DND-41 (cell line): Measurements from ENCODE around the gene INTS6.

Experiments
- ATAC-seq: fragments of 200-7000 bp; cut with Tn5 transposase; 3 replicates; pipeline ENCODE4 v1.9.1; 2021; ENCODE audit warnings: low read depth; ENCODE audit not compliant: insufficient read depth
- DNase-seq: peaks from one replicate; pipeline ENCODE4 v3.0.0-alpha.2; 2020
- H2AFZ ChIP-seq: 2 replicates; pipeline ENCODE4 v1.6.0; 2012; ENCODE audit warnings: low read depth, low read length
- H3K27ac ChIP-seq: 2 replicates; pipeline ENCODE4 v1.5.1; 2012; ENCODE audit warnings: low read length, inconsistent platforms
- H3K27me3 ChIP-seq: fragments of 200-600 bp; sonication (generic); 2 replicates; pipeline ENCODE4 v1.6.0; 2012; ENCODE audit warnings: low read length, mild to moderate bottlenecking, inconsistent platforms; ENCODE audit not compliant: insufficient read depth, poor library complexity
- H3K36me3 ChIP-seq: 2 replicates; pipeline ENCODE4 v1.5.1; 2012; ENCODE audit warnings: low read length, inconsistent platforms; ENCODE audit not compliant: insufficient read depth
- H3K4me1 ChIP-seq: 2 replicates; pipeline ENCODE4 v1.5.1; 2012; ENCODE audit warnings: mild to moderate bottlenecking, low read length; ENCODE audit not compliant: insufficient read depth
- H3K4me2 ChIP-seq: 2 replicates; pipeline ENCODE4 v1.6.0; 2012; ENCODE audit warnings: mild to moderate bottlenecking, moderate library complexity, low read length, inconsistent platforms; ENCODE audit not compliant: insufficient read depth
- H3K4me3 ChIP-seq, 2 experiments: fragments of 200-600 bp in 1 of 2; shearing (Covaris generic) in 1 of 2; 2 replicates each; pipeline ENCODE4 v1.5.1; 2012 to 2016; ENCODE audit warnings: inconsistent platforms in 2 of 2, low read length in 2 of 2, mild to moderate bottlenecking in 2 of 2, low read depth in 1 of 2, moderate library complexity in 1 of 2
- H3K79me2 ChIP-seq: 2 replicates; pipeline ENCODE4 v1.6.0; 2012; ENCODE audit warnings: low read length, inconsistent platforms; ENCODE audit not compliant: insufficient read depth
- H3K9ac ChIP-seq: 2 replicates; pipeline ENCODE4 v1.6.0; 2012; ENCODE audit warnings: low read depth, mild to moderate bottlenecking, inconsistent platforms, low read length, moderate library complexity
- H3K9me3 ChIP-seq: 2 replicates; pipeline ENCODE4 v1.5.1; 2012; ENCODE audit warnings: low read length, moderate library complexity, mild to moderate bottlenecking, inconsistent platforms; ENCODE audit not compliant: insufficient read depth, severe bottlenecking
- H4K20me1 ChIP-seq: 2 replicates; pipeline ENCODE4 v1.6.0; 2012; ENCODE audit warnings: low read length; ENCODE audit not compliant: insufficient read depth
- EZH2 ChIP-seq: IDR thresholded peaks from 3 replicates; pipeline ENCODE4 v1.6.1; 2012; ENCODE audit warnings: borderline replicate concordance, low read depth, mild to moderate bottlenecking, moderate library complexity, low read length, inconsistent platforms; ENCODE audit not compliant: severe bottlenecking
- TF ChIP-seq, protein P1 (sequence below): IDR thresholded peaks from 2 replicates; pipeline ENCODE4 v1.5.1; 2012; ENCODE audit warnings: borderline replicate concordance, low read length, moderate library complexity, mild to moderate bottlenecking; ENCODE audit not compliant: poor library complexity, severe bottlenecking; ENCODE audit errors: extremely low read depth

The INTS6 gene

DNA sequence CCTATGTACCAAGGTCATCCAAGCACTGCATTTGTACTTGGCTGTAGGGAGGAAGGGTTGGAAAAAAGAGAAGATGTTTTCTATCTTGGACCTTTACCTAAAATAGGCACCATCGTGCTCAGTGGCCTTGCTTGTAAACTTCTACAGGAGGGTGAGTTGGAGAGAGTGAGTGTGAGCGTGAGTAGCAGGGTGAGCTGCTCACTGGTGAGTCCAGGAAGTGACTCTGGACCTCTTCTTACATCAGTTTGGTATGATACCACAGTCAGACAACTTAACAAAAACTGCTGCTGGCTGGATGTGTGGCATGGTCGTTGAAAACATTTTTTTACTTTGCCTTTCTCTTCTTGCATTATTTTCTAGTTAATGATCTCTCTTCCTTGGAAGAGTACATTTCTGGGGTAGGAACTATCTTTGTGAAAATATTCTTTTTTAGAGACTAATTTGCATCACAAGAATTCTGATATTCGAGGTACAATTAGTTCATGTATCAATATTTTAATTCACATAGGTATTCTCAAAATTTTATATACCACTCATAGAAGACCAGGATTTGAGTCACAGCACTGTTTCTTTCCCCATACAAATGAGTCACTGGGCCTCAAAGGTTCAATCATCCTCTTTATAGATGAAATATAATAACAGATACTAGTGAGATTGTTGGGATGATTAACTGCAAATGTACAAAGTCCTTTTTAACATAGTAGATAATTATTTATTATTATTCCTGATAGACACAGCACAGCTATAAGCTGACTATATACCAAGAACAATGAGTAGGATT, 112.7 kb downstream of the INTS6 start:
- no peak for ATAC-seq
- Histone ChIP-seq H3K79me2 (no peaks in the 10 kb centered on the region), H3K9ac (no peak overlapping the region), H3K9me3 (no peaks in the 10 kb centered on the region), H2AFZ (no peak overlapping the region), H3K4me2 (no peak overlapping the region), H3K27ac (no peak overlapping the region), H3K4me3 (no peak overlapping the region), H3K36me3 (no peaks in the 10 kb centered on the region), H3K4me1 (no peaks in the 10 kb centered on the region), H4K20me1 (no peaks in the 10 kb centered on the region), H3K27me3 (peaks cover 4% of the 10 kb centered on the region)
- TF ChIP-seq EZH2 = no peak
- TF ChIP-seq, protein P1, sequence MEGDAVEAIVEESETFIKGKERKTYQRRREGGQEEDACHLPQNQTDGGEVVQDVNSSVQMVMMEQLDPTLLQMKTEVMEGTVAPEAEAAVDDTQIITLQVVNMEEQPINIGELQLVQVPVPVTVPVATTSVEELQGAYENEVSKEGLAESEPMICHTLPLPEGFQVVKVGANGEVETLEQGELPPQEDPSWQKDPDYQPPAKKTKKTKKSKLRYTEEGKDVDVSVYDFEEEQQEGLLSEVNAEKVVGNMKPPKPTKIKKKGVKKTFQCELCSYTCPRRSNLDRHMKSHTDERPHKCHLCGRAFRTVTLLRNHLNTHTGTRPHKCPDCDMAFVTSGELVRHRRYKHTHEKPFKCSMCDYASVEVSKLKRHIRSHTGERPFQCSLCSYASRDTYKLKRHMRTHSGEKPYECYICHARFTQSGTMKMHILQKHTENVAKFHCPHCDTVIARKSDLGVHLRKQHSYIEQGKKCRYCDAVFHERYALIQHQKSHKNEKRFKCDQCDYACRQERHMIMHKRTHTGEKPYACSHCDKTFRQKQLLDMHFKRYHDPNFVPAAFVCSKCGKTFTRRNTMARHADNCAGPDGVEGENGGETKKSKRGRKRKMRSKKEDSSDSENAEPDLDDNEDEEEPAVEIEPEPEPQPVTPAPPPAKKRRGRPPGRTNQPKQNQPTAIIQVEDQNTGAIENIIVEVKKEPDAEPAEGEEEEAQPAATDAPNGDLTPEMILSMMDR = no peak
- DNase-seq = no peak

DNA sequence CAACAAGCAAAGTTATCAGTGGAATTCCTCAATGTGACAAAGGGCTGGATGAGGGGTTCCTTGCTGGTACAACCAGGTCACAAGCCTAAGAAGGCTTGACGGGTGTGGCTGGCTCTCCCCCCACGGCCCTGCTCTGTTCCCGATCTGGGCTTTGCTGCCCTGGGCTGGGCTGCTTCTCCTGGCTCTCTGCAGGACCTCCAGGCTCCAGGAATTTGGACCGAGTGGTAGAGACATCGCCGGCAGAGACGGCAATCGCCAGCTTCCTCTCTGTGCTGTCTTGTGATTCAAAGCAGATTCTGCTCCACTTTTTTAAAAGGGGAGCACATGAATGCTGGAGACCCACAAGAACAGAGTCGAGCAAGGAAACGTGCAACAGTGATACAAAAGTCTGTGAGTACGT, 113.5 kb downstream of the INTS6 start, which contains the start of gene SERPINE3:
SERPINE3 (plus strand) TSS at position 338 of the 400 bp plus-strand sequence. CDS start 1,401 bp downstream, outside the sequence.
- H4K20me1 ChIP-seq = no peaks in the 10 kb centered on the region
- DNase-seq = no peak
- no peak for ATAC-seq
- no peak within 1 kb of the TSS for H3K4me3 ChIP-seq
- H3K4me2 ChIP-seq = no peak within 1 kb of the TSS
- H3K9me3 ChIP-seq = no peaks in the 10 kb centered on the region
- H3K27ac ChIP-seq = no peak within 1 kb of the TSS
- H3K36me3 ChIP-seq = no peaks in the 10 kb centered on the region
- H2AFZ ChIP-seq = no peak within 1 kb of the TSS
- H3K4me1 ChIP-seq = no peaks in the 10 kb centered on the region
- H3K79me2 ChIP-seq = no peaks in the 10 kb centered on the region
- no peak within 1 kb of the TSS for H3K9ac ChIP-seq
- peaks cover 4% of the 10 kb centered on the region for H3K27me3 ChIP-seq
- TF ChIP-seq EZH2 = no peak
- TF ChIP-seq, protein P1 = no peak

DNA sequence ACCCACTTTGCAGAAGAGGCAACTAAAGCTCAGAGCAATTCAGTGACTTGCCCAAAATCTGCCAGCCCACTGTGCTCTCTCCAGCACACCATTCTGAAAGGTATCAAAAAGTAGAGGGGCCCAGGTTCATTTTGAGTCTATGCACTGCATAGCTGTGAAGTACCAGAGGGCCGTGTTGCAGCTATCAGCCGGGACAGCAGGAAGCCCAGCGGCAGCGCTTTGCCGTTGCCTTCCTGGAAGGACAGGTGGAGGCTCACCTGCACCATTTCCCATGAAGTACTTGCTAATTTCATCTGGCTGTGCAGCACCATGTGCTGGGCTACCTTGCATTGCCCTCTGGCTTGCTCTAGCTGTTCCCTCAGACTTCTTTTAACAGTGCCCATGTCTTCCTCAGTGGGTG, 116.1 kb downstream of the INTS6 start:
- DNase-seq (no peak), ATAC-seq (no peak)
- Histone ChIP-seq H3K27ac (no peak overlapping the region), H3K4me1 (no peaks in the 10 kb centered on the region), H4K20me1 (no peaks in the 10 kb centered on the region), H3K27me3 (peaks cover 7% of the 10 kb centered on the region), H3K9ac (no peak overlapping the region), H3K36me3 (no peaks in the 10 kb centered on the region), H3K4me3 (no peak overlapping the region), H3K4me2 (no peak overlapping the region), H3K9me3 (no peaks in the 10 kb centered on the region), H3K79me2 (no peaks in the 10 kb centered on the region), H2AFZ (no peak overlapping the region)
- TF ChIP-seq EZH2 = no peak

DNA sequence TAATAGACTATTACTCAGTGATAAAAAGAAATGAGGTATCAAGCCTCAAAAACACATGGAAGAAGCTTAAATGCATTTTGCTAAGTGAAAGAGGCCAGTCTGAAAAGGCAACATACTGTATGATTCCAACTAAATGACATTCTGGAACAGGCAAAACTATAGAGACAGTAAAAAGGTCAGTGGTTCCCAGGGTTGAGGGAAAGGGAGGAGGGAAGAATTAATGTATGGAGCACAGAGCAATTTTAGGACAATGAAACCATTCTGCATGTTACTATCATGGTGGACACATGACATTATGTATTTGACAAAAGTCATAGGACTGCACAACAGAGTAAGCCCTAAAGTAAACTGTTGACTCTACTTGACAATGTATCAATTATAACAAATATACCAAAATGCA, 119.0 kb downstream of the INTS6 start:
- Histone ChIP-seq H3K9me3 (no peaks in the 10 kb centered on the region), H3K9ac (no peak overlapping the region), H3K27me3 (peaks cover 8% of the 10 kb centered on the region), H3K27ac (no peak overlapping the region), H3K36me3 (no peaks in the 10 kb centered on the region), H4K20me1 (no peaks in the 10 kb centered on the region), H3K4me3 (no peak overlapping the region), H3K79me2 (no peaks in the 10 kb centered on the region), H3K4me2 (no peak overlapping the region), H2AFZ (no peak overlapping the region), H3K4me1 (0 out of 2 replicates have a peak, but pooled peaks cover 3% of the 10 kb centered on the region)
- DNase-seq (no peak), ATAC-seq (no peak)
- no peak for TF ChIP-seq EZH2
- TF ChIP-seq, protein P1 = no peak
